Astrocyte (in vitro differentiated cells and primary cell): Measurements from ENCODE around the gene COL11A2.

ENCODE experiments used
- EZH2 ChIP-seq: IDR thresholded peaks from 2 replicates; pipeline ENCODE4 v1.6.1; 2012; ENCODE audit warnings: mild to moderate bottlenecking, low read length, inconsistent platforms; ENCODE audit not compliant: insufficient read depth
- TF ChIP-seq, protein P1 (sequence below): IDR thresholded peaks from 2 replicates; pipeline ENCODE4 v1.5.1; 2011; ENCODE audit warnings: low read depth, mild to moderate bottlenecking, inconsistent platforms, low read length, moderate library complexity; ENCODE audit not compliant: insufficient read depth

- TF ChIP-seq, protein P1, sequence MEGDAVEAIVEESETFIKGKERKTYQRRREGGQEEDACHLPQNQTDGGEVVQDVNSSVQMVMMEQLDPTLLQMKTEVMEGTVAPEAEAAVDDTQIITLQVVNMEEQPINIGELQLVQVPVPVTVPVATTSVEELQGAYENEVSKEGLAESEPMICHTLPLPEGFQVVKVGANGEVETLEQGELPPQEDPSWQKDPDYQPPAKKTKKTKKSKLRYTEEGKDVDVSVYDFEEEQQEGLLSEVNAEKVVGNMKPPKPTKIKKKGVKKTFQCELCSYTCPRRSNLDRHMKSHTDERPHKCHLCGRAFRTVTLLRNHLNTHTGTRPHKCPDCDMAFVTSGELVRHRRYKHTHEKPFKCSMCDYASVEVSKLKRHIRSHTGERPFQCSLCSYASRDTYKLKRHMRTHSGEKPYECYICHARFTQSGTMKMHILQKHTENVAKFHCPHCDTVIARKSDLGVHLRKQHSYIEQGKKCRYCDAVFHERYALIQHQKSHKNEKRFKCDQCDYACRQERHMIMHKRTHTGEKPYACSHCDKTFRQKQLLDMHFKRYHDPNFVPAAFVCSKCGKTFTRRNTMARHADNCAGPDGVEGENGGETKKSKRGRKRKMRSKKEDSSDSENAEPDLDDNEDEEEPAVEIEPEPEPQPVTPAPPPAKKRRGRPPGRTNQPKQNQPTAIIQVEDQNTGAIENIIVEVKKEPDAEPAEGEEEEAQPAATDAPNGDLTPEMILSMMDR, result no peak
- TF ChIP-seq EZH2, result no peak
These were observed 24.0 kb downstream of the COL11A2 start for GRCh38 chr6:33168284-33168601.
